Peyer's patch (tissue), 4 donors: Measurements from ENCODE around the gene CKS1B. TPM values are rescaled to one million over a fixed set of nuclear protein-coding genes. Genes with fewer than 3 reads are reported as not detected.

Experiments
- DNase-seq, 3 donors: peaks; one replicate each; pipeline ENCODE4 v3.0.0-alpha.2; 2017 to 2019
- H3K27ac ChIP-seq, 4 donors: fragments of 200-600 bp; sonication (generic); one replicate each; pipeline ENCODE4 v1.5.1; 2016 to 2019
- H3K27me3 ChIP-seq, 2 donors: fragments of 200-600 bp; sonication (generic); one replicate each; pipeline ENCODE4 v1.5.1; 2019
- H3K36me3 ChIP-seq, 3 donors: fragments of 200-600 bp; sonication (generic); one replicate each; pipeline ENCODE4 v1.5.1; 2016 to 2019
- H3K4me1 ChIP-seq, 4 donors: fragments of 200-600 bp; sonication (generic); one replicate each; pipeline ENCODE4 v1.5.1; 2016 to 2019
- H3K4me3 ChIP-seq, 4 donors: fragments of 200-600 bp; sonication (generic); 1 replicate in 3 of 4; 2 replicates in 1 of 4; pipeline ENCODE4 v1.5.1; 2016 to 2019; ENCODE audit warnings: mild to moderate bottlenecking in 1 of 4
- H3K9me3 ChIP-seq, 4 donors: fragments of 200-600 bp; sonication (generic); one replicate each; pipeline ENCODE4 v1.5.1; 2016 to 2019; ENCODE audit warnings: mild to moderate bottlenecking in 1 of 4
- POLR2A ChIP-seq, 2 donors: fragments of 450-650 bp; IDR thresholded peaks; one replicate each; pipeline ENCODE4 v1.5.1; 2017; ENCODE audit warnings: antibody characterized with exemption in 2 of 2, mild to moderate bottlenecking in 2 of 2, moderate library complexity in 2 of 2
- total RNA-seq, 4 donors: library from RNA; depleted of rRNA; stranded (reverse); fragments of >200 nt; gene quantifications; one replicate each; pipeline ENCODE4 v1.1.0, GENCODE V29; 2016
- TF ChIP-seq, protein P1 (sequence below), 6 experiments: fragments of 450-650 bp in 4 of 6; fragments of 200-600 bp in 2 of 6; sonication (generic) in 1 of 6; IDR thresholded peaks; one replicate each; pipeline ENCODE4 v1.5.1; 2017 to 2019; ENCODE audit warnings: antibody characterized with exemption in 6 of 6, mild to moderate bottlenecking in 3 of 6, moderate library complexity in 1 of 6

CKS1B gene
- total RNA-seq, 4 donors from 2014 or later = 20.3 to 39.1 (median 26.5) TPM

- H3K4me3 ChIP-seq = peak overlapping the region in 1 of 4 donors; percentile 38
- H3K27me3 ChIP-seq = no peaks in the 10 kb centered on the region
- H3K4me1 ChIP-seq = peaks cover 0 to 39% (median 10%) of the 10 kb centered on the region in 4 donors
- TF ChIP-seq, protein P1, sequence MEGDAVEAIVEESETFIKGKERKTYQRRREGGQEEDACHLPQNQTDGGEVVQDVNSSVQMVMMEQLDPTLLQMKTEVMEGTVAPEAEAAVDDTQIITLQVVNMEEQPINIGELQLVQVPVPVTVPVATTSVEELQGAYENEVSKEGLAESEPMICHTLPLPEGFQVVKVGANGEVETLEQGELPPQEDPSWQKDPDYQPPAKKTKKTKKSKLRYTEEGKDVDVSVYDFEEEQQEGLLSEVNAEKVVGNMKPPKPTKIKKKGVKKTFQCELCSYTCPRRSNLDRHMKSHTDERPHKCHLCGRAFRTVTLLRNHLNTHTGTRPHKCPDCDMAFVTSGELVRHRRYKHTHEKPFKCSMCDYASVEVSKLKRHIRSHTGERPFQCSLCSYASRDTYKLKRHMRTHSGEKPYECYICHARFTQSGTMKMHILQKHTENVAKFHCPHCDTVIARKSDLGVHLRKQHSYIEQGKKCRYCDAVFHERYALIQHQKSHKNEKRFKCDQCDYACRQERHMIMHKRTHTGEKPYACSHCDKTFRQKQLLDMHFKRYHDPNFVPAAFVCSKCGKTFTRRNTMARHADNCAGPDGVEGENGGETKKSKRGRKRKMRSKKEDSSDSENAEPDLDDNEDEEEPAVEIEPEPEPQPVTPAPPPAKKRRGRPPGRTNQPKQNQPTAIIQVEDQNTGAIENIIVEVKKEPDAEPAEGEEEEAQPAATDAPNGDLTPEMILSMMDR (IDR thresholded peaks at IDR 0.05) = no peak
- no peak for TF ChIP-seq POLR2A (IDR thresholded peaks at IDR 0.05)
- no peaks in the 10 kb centered on the region for H3K9me3 ChIP-seq
- H3K36me3 ChIP-seq = peaks cover 0 to 54% (median 0%) of the 10 kb centered on the region in 3 donors
- peak in 1 of 3 donors; percentile 28 for DNase-seq
- peak overlapping the region; percentile 0 to 99 (median 44) for H3K27ac ChIP-seq
Measured at GRCh38 chr1:154969246-154969645, 5.2 kb upstream of the CKS1B start.

GRCh38 chr1:154969860-154970452 lies 4.5 kb upstream of the CKS1B start:
- Histone ChIP-seq H3K4me3 (peak overlapping the region; percentile 12 to 43 (median 26)), H3K27me3 (no peaks in the 10 kb centered on the region), H3K9me3 (no peaks in the 10 kb centered on the region), H3K27ac (peak overlapping the region; percentile 63 to 100 (median 99)), H3K36me3 (peaks cover 0 to 47% (median 0%) of the 10 kb centered on the region in 3 donors), H3K4me1 (peaks cover 0 to 39% (median 10%) of the 10 kb centered on the region in 4 donors)
- no peak for TF ChIP-seq POLR2A (IDR thresholded peaks at IDR 0.05)
- TF ChIP-seq, protein P1 (IDR thresholded peaks at IDR 0.05) = no peak
- DNase-seq = peak in 1 of 3 donors; percentile 47

DNA sequence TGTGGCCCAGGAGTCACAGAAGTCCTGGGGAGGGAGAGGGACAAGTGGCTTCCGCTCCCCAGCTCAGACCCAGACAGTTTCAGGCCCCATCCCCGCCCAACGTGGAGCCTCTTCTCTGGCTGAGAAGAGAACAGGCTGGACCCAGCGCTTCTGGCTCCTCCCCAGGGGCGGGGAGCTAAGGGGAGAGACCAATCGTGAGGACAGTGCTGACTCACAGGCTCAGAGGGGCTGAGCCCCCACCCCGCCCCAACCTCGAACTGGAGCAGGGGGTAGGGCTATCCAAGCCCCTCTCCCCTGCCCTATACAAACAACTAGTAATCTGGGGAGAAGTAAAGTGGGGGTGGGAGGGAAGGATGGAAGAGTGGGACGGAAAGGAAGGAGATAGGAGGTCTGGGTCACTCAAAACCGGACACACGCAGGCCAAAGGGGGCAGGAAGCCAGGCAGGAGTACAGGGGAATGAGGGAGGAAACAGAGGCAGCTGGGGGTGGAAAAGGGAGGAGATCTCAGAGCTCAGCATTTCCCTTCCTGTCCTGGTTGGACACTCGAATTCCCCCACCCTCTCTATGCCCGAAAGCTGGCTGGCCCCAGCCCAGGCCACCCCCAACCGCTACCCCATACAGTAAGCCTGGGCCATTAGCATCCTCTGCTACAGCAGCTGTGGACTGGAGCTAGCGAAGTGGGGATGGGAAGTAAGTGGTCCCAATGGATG lies 3.7 kb upstream of the CKS1B start, which contains the start of gene SHC1:
Gene SHC1 (minus strand): TSS at position 117 of the 710 bp plus-strand sequence. CDS start 221 bp downstream, outside the sequence.
- Histone ChIP-seq H3K9me3 (no peaks in the 10 kb centered on the region), H3K4me3 (peak within 1 kb of the TSS; percentile 12 to 43 (median 26)), H3K4me1 (peaks cover 0 to 39% (median 10%) of the 10 kb centered on the region in 4 donors), H3K27me3 (no peaks in the 10 kb centered on the region), H3K27ac (peak within 1 kb of the TSS; percentile 63 to 100 (median 99)), H3K36me3 (peaks cover 0 to 38% (median 0%) of the 10 kb centered on the region in 3 donors)
- peak; percentile 48 to 91 (median 84) for DNase-seq
- TF ChIP-seq POLR2A (IDR thresholded peaks at IDR 0.05) = peak in 1 of 2 donors; percentile 79
- TF ChIP-seq, protein P1 (IDR thresholded peaks at IDR 0.05) = no peak

GRCh38 chr1:154971341-154971998 lies 3.0 kb upstream of the CKS1B start:
- Histone ChIP-seq H3K4me3 (peak overlapping the region in 2 of 4 donors; percentile 43 to 70), H3K27ac (peak overlapping the region; percentile 63 to 100 (median 99)), H3K4me1 (peaks cover 0 to 43% (median 13%) of the 10 kb centered on the region in 4 donors), H3K27me3 (no peaks in the 10 kb centered on the region), H3K36me3 (peaks cover 0 to 31% (median 0%) of the 10 kb centered on the region in 3 donors), H3K9me3 (no peaks in the 10 kb centered on the region)
- TF ChIP-seq POLR2A (IDR thresholded peaks at IDR 0.05) = peak in 1 of 2 donors; percentile 61
- TF ChIP-seq, protein P1 (IDR thresholded peaks at IDR 0.05) = no peak
- DNase-seq = peak in 2 of 3 donors; percentile 43 to 78

- DNase-seq = no peak
- Histone ChIP-seq H3K36me3 (peaks cover 0 to 25% (median 0%) of the 10 kb centered on the region in 3 donors), H3K4me3 (peak overlapping the region in 2 of 4 donors; percentile 70 to 79), H3K9me3 (no peaks in the 10 kb centered on the region), H3K27ac (peak overlapping the region; percentile 94 to 100 (median 99)), H3K4me1 (peaks cover 0 to 45% (median 13%) of the 10 kb centered on the region in 4 donors), H3K27me3 (no peaks in the 10 kb centered on the region)
- TF ChIP-seq, protein P1 (IDR thresholded peaks at IDR 0.05) = no peak
- no peak for TF ChIP-seq POLR2A (IDR thresholded peaks at IDR 0.05)
Measured at GRCh38 chr1:154972213-154972516, 2.3 kb upstream of the CKS1B start.
